Heart left ventricle (tissue), 13 donors: ENCODE data around the gene FSD1.

Source experiments
- CTCF ChIP-seq, 12 donors: fragments of 200-600 bp; sonication (generic) in 4 of 12; IDR thresholded peaks; one replicate each; pipeline versions ENCODE4 v1.5.0 to v1.8.0; 2018 to 2022; ENCODE audit warnings: antibody characterized with exemption in 12 of 12, mild to moderate bottlenecking in 5 of 12
- POLR2A ChIP-seq, 2 donors: fragments of 450-650 bp; IDR thresholded peaks; one replicate each; pipeline ENCODE4 v1.6.1; 2017; ENCODE audit warnings: antibody characterized with exemption in 2 of 2, mild to moderate bottlenecking in 2 of 2, moderate library complexity in 2 of 2
- donor health status: ischemic (EF 13 %, LVEDD 7.1; RV severe dilation, severe dysfunction).
- donor health status: DM: no; HTN: yes; CAD: no.
- donor health status: DM: no; HTN: no; CAD: no.
- donor health status: ischemic (EF 25% LVEDD 6.9; RV normal size, moderate dysfunction).
- donor health status: ischemic (EF 25% LVEDD 5.7; RV mildly dilated, moderate dysfunction).
- donor health status: ischemic (EF 35%, LVEDD 5.7; RV mildly dilated, moderate dysfunction).
- donor health status: nonischemic (EF 11% LVEDD 7.7; RV severe dilation, severe dysfunction).
- donor health status: DM: yes; HTN: yes; CAD: no.
- donor health status: PGD.
- donor health status: ischemic (EF 29% LVEDD 5.4; RV normal size, mild dysfunction).
- donor health status: nonischemic (EF 23%, LVEDD 6.1; RV moderate dilation, normal function).

- TF ChIP-seq CTCF (IDR thresholded peaks at IDR 0.05) (no peak), POLR2A (IDR thresholded peaks at IDR 0.05) (no peak)
These were observed 58.6 kb downstream of the FSD1 start for GRCh38 chr19:4362831-4363545.
